ENCODE data around the gene TUBG1. TPM values are rescaled to one million over a fixed set of nuclear protein-coding genes. Genes with fewer than 3 reads are reported as not detected.

Gene TUBG1
- total and polyA plus RNA-seq, 9 of the 15 experiments (the other 6 are each of a cell fraction or from before 2014, with no cell fraction given): 33.1 to 147 (median 66.0) TPM

DNA sequence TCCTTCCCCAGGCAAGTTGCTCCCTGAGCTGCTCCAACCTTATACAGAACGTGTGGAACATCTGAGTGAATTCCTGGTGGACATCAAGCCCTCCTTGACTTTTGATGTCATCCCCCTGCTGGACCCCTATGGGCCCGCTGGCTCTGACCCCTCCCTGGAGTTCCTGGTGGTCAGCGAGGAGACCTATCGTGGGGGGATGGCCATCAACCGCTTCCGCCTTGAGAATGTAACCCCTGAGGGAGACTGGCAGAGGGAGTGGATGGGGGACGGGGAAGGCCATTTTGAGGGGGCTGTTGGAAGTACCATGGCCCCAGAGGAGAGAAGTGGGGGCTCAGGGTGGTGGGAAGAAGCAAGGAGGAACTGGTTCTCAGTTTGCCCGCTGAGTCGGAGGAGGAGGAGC lies 45.5 kb upstream of the TUBG1 start (continued):
- no peak for TF ChIP-seq TBP (optimal IDR thresholded peaks at IDR 0.05; ENCODE audit: low read depth, low read length)
- no peak for TF ChIP-seq ZKSCAN1 (IDR thresholded peaks at IDR 0.05; ENCODE audit: low read depth, low read length)

DNA sequence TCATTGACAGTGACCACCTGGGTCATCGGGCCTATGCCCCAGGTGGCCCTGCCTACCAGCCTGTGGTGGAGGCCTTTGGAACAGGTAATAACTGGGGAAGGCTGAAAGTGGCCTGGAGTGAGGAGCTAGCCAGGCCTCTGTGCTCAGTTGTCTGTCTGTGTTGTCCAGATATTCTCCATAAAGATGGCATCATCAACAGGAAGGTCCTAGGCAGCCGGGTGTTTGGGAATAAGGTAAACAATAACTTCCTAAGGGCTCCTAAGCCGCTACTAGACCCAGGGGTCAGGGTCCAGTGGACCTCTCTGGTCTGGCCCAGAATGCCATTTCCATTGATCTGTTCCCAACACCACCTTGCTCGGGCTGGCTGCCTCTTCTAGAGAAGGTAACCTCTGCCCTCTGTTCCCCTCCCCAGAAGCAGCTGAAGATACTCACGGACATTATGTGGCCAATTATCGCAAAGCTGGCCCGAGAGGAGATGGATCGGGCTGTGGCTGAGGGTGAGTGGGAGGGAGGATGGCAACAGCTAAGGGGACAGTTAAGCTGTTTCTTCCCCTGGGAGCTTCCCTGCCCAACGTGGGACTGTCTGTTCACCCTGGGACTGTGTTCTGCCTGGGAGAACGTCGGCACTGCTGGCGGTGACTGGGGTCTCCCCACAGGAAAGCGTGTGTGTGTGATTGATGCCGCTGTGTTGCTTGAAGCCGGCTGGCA lies 44.5 kb upstream of the TUBG1 start:
- H3K4me1 ChIP-seq (replicated peaks in 1 of 2; ENCODE audit: control insufficient read depth in 2 of 2, insufficient read depth in 2 of 2, low read length in 2 of 2): peaks cover 38 to 69% of the 10 kb centered on the region in 2 experiments
- intact Hi-C loops (cut with micrococcal nuclease): no loop called here
- H3K4me3 ChIP-seq: no peak overlapping the region
- no peak overlapping the region for H3K4me2 ChIP-seq (ENCODE audit: insufficient read depth, low read length)
- no peaks in the 10 kb centered on the region for H3K27me3 ChIP-seq (ENCODE audit: control insufficient read depth in 2 of 2, insufficient read depth in 2 of 2, low read length in 2 of 2)
- POLR2A ChIA-PET: interaction anchor here (0.5 to 8.3 kb wide), 6 partner anchors 9 to 751 kb away, joined by 3 to 58 read pairs (median 4); partner anchors contain the start of gene PSMC3IP
- H3K27ac ChIP-seq (ENCODE audit: extremely low read depth, low read depth, low read length): no peak overlapping the region; the same call in 2 of the 3 replicates
- H2AFZ ChIP-seq (ENCODE audit: low read depth, low read length): no peak overlapping the region
- peak overlapping the region in 1 of 2 experiments; percentile 99; a peak in 2 of 4 replicates for H3K9ac ChIP-seq (ENCODE audit: insufficient read depth in 1 of 2, low read depth in 2 of 2, low read length in 2 of 2)
- no peaks in the 10 kb centered on the region for H3K9me1 ChIP-seq (ENCODE audit: control insufficient read depth, insufficient read depth, low read length)
- WGBS (ENCODE audit: insufficient coverage, low coverage, missing lambda C conversion rate): 91% methylated on average over 13 of the region's 15 CpGs
- H3K79me2 ChIP-seq (ENCODE audit: control insufficient read depth, insufficient read depth, low read length): peaks cover 64% of the 10 kb centered on the region
- CTCF ChIA-PET (ENCODE audit: low intra/inter-chr PET ratio): no interaction called here
- ATAC-seq (no peak), FAIRE-seq (no peak), DNase-seq (ENCODE audit: extremely low read depth in 1 of 4, low spot score in 3 of 4) (no peak)
- H3K9me3 ChIP-seq (replicated peaks; ENCODE audit: control insufficient read depth, insufficient read depth, low read depth, low read length): no peaks in the 10 kb centered on the region
- peaks cover 59% of the 10 kb centered on the region for H3K36me3 ChIP-seq (ENCODE audit: control insufficient read depth, insufficient read depth, low read length)
- no peaks in the 10 kb centered on the region for H4K20me1 ChIP-seq (replicated peaks; ENCODE audit: control insufficient read depth, insufficient read depth, low read length)
- in situ Hi-C loops (cut with MboI): no loop called here
- BruUV-seq (replicated peaks): no TSS peak
- TF ChIP-seq CEBPG (CRISPR knock-in tag; IDR thresholded peaks at IDR 0.05) (no peak), CEBPG (tag; conservative IDR thresholded peaks at IDR 0.05 in 1 of 2, IDR thresholded peaks at IDR 0.05 in 1 of 2) (no peak), POLR2B (IDR thresholded peaks at IDR 0.05; ENCODE audit: low read depth, partially characterized antibody) (no peak), CHD2 (IDR thresholded peaks at IDR 0.05; ENCODE audit: low read depth, low read length) (no peak), U2AF1 (optimal IDR thresholded peaks at IDR 0.05; ENCODE audit: low read depth, low read length) (no peak), ZNF696 (CRISPR knock-in tag; conservative IDR thresholded peaks at IDR 0.05) (no peak)
- TF ChIP-seq, protein P1, sequence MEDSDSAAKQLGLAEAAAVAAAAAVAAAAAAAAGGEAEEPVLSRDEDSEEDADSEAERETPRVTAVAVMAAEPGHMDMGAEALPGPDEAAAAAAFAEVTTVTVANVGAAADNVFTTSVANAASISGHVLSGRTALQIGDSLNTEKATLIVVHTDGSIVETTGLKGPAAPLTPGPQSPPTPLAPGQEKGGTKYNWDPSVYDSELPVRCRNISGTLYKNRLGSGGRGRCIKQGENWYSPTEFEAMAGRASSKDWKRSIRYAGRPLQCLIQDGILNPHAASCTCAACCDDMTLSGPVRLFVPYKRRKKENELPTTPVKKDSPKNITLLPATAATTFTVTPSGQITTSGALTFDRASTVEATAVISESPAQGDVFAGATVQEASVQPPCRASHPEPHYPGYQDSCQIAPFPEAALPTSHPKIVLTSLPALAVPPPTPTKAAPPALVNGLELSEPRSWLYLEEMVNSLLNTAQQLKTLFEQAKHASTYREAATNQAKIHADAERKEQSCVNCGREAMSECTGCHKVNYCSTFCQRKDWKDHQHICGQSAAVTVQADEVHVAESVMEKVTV (CRISPR knock-in tag; IDR thresholded peaks at IDR 0.05): no peak
- TF ChIP-seq, protein P2, sequence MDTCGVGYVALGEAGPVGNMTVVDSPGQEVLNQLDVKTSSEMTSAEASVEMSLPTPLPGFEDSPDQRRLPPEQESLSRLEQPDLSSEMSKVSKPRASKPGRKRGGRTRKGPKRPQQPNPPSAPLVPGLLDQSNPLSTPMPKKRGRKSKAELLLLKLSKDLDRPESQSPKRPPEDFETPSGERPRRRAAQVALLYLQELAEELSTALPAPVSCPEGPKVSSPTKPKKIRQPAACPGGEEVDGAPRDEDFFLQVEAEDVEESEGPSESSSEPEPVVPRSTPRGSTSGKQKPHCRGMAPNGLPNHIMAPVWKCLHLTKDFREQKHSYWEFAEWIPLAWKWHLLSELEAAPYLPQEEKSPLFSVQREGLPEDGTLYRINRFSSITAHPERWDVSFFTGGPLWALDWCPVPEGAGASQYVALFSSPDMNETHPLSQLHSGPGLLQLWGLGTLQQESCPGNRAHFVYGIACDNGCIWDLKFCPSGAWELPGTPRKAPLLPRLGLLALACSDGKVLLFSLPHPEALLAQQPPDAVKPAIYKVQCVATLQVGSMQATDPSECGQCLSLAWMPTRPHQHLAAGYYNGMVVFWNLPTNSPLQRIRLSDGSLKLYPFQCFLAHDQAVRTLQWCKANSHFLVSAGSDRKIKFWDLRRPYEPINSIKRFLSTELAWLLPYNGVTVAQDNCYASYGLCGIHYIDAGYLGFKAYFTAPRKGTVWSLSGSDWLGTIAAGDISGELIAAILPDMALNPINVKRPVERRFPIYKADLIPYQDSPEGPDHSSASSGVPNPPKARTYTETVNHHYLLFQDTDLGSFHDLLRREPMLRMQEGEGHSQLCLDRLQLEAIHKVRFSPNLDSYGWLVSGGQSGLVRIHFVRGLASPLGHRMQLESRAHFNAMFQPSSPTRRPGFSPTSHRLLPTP (IDR thresholded peaks at IDR 0.05; ENCODE audit: borderline replicate concordance, extremely low read depth, insufficient read length): no peak
- TF ChIP-seq, protein P3, sequence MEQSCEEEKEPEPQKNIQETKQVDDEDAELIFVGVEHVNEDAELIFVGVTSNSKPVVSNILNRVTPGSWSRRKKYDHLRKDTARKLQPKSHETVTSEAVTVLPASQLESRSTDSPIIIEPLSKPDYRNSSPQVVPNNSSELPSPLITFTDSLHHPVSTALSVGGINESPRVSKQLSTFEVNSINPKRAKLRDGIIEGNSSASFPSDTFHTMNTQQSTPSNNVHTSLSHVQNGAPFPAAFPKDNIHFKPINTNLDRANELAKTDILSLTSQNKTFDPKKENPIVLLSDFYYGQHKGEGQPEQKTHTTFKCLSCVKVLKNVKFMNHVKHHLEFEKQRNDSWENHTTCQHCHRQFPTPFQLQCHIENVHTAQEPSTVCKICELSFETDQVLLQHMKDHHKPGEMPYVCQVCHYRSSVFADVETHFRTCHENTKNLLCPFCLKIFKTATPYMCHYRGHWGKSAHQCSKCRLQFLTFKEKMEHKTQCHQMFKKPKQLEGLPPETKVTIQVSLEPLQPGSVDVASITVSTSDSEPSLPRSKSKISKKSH (CRISPR knock-in tag; IDR thresholded peaks at IDR 0.05): no peak
